CD14-positive monocyte (primary cell): ENCODE measurements around the gene CDK5R2. TPM values are rescaled to one million over a fixed set of nuclear protein-coding genes. Genes with fewer than 3 reads are reported as not detected.

ENCODE experiments used
- DNase-seq, 3 donors: peaks; one replicate each; pipeline ENCODE4 v3.0.0-alpha.2; 2011 to 2022
- H2AFZ ChIP-seq: 2 replicates; pipeline ENCODE4 v1.6.0; 2012; ENCODE audit warnings: mild to moderate bottlenecking, low read depth, low read length, inconsistent platforms; ENCODE audit not compliant: insufficient read depth, poor library complexity, severe bottlenecking
- H3K27ac ChIP-seq, 2 donors: 1 replicate in 1 of 2; 2 replicates in 1 of 2; pipeline ENCODE4 v1.5.1; 2012 to 2013; ENCODE audit warnings: low read length in 2 of 2, control low read depth in 1 of 2, inconsistent platforms in 1 of 2, low read depth in 1 of 2, mild to moderate bottlenecking in 1 of 2
- H3K27me3 ChIP-seq, 2 donors: one replicate each; pipeline versions ENCODE4 v1.6.0 to v1.6.1; 2011 to 2013; ENCODE audit warnings: low read length in 2 of 2; ENCODE audit not compliant: control insufficient read depth in 2 of 2, insufficient read depth in 2 of 2
- H3K36me3 ChIP-seq, 2 donors: replicated peaks in 1 of 2; 1 replicate in 1 of 2; 2 replicates in 1 of 2; pipeline versions ENCODE4 v1.5.1 to v1.6.1; 2012 to 2013; ENCODE audit warnings: low read length in 2 of 2, control low read depth in 1 of 2, inconsistent platforms in 1 of 2, mild to moderate bottlenecking in 1 of 2; ENCODE audit not compliant: insufficient read depth in 2 of 2, control insufficient read depth in 1 of 2
- H3K4me1 ChIP-seq, 2 donors: 1 replicate in 1 of 2; 2 replicates in 1 of 2; pipeline versions ENCODE4 v1.5.1 to v1.6.1; 2012 to 2013; ENCODE audit warnings: low read length in 2 of 2, control low read depth in 1 of 2, inconsistent platforms in 1 of 2, mild to moderate bottlenecking in 1 of 2, moderate library complexity in 1 of 2; ENCODE audit not compliant: insufficient read depth in 2 of 2, control insufficient read depth in 1 of 2
- H3K4me2 ChIP-seq: replicated peaks from 2 replicates; pipeline ENCODE3; 2012; ENCODE audit warnings: low read length, moderate library complexity, mild to moderate bottlenecking; ENCODE audit not compliant: poor library complexity, severe bottlenecking; ENCODE audit errors: extremely low read depth
- H3K4me3 ChIP-seq, 3 experiments: fragments of 200-600 bp in 1 of 3; sonication (generic) in 1 of 3; replicated peaks in 1 of 3; 1 replicate in 2 of 3; 2 replicates in 1 of 3; pipeline ENCODE4 v1.5.1; 2011 to 2013; ENCODE audit warnings: low read length in 3 of 3, mild to moderate bottlenecking in 3 of 3, control low read depth in 2 of 3, low read depth in 2 of 3, inconsistent platforms in 1 of 3, moderate library complexity in 1 of 3
- H3K79me2 ChIP-seq: 2 replicates; pipeline ENCODE4 v1.6.0; 2012; ENCODE audit warnings: mild to moderate bottlenecking, control low read depth, inconsistent platforms, low read length, moderate library complexity; ENCODE audit not compliant: insufficient read depth
- H3K9ac ChIP-seq: 2 replicates; pipeline ENCODE4 v1.6.0; 2017; ENCODE audit warnings: low read length, mild to moderate bottlenecking; ENCODE audit not compliant: insufficient read depth, poor library complexity, severe bottlenecking
- H3K9me3 ChIP-seq, 2 donors: replicated peaks in 1 of 2; 1 replicate in 1 of 2; 2 replicates in 1 of 2; pipeline versions ENCODE4 v1.5.1 to v1.6.1; 2012 to 2013; ENCODE audit warnings: low read length in 2 of 2, control low read depth in 1 of 2; ENCODE audit not compliant: control insufficient read depth in 1 of 2, insufficient read depth in 1 of 2
- H4K20me1 ChIP-seq: 2 replicates; pipeline ENCODE4 v1.6.0; 2012; ENCODE audit warnings: mild to moderate bottlenecking, low read length, control low read depth, moderate library complexity; ENCODE audit not compliant: insufficient read depth
- H3K27ac Mint-ChIP-seq, 7 donors: one replicate each; pipeline ENCODE4 v1.8.0; 2020; ENCODE audit warnings: mild to moderate bottlenecking in 7 of 7, mixed read lengths in 7 of 7, moderate library complexity in 6 of 7, inconsistent platforms in 2 of 7
- H3K27me3 Mint-ChIP-seq, 3 donors: one replicate each; pipeline ENCODE4 v1.8.0; 2021 to 2022; ENCODE audit warnings: low read depth in 3 of 3, mild to moderate bottlenecking in 3 of 3, mixed read lengths in 3 of 3, moderate library complexity in 3 of 3, inconsistent platforms in 1 of 3
- H3K36me3 Mint-ChIP-seq, 2 donors: one replicate each; pipeline ENCODE4 v1.8.0; 2020; ENCODE audit warnings: mixed read lengths in 2 of 2, inconsistent platforms in 1 of 2, mild to moderate bottlenecking in 1 of 2
- H3K4me1 Mint-ChIP-seq: one replicate; pipeline ENCODE4 v1.8.0; 2020; ENCODE audit warnings: mild to moderate bottlenecking, mixed read lengths
- H3K4me3 Mint-ChIP-seq, 2 donors: one replicate each; pipeline ENCODE4 v1.8.0; 2020; ENCODE audit warnings: mild to moderate bottlenecking in 2 of 2, mixed read lengths in 2 of 2, moderate library complexity in 1 of 2
- H3K9me3 Mint-ChIP-seq, 7 donors: one replicate each; pipeline ENCODE4 v1.8.0; 2020 to 2022; ENCODE audit warnings: mixed read lengths in 7 of 7, mild to moderate bottlenecking in 6 of 7, moderate library complexity in 6 of 7, inconsistent platforms in 2 of 7
- WGBS: methylation state at CpG from one replicate; pipeline ENCODE4 v1.1.5; 2013; ENCODE audit warnings: missing lambda C conversion rate; ENCODE audit not compliant: insufficient coverage; 5-methylcytosine and 5-hydroxymethylcytosine counted together
- intact Hi-C, 2 donors: fragments of 100-400 bp; cut with micrococcal nuclease; formaldehyde crosslinking; loops; one replicate each; pipeline versions ENCODE4 v1.15.0 to v1.15.1; 2023
- polyA minus RNA-seq: library from RNA; depleted of rRNA, polyadenylated mRNA; stranded (reverse); fragments of >200 nt; gene quantifications from 2 replicates; pipeline ENCODE4 v1.2.3, GENCODE V29; 2012
- polyA plus RNA-seq, 3 donors: library from polyadenylated mRNA; depleted of rRNA in 1 of 3; unstranded in 2 of 3; stranded (reverse) in 1 of 3; fragments of 300-500 nt in 2 of 3; fragments of >200 nt in 1 of 3; fragmentation: Illumina TruSeq in 2 of 3; gene quantifications; 1 replicate in 2 of 3; 2 replicates in 1 of 3; pipeline ENCODE4 v1.2.3, GENCODE V29; 2012 to 2021
- total RNA-seq, 12 experiments: library from RNA in 1 of 12; stranded (reverse) in 1 of 12; fragments of 120-200 nt in 1 of 12; gene quantifications; one replicate each; pipeline ENCODE4 v1.2.4 and lab custom pipeline; 2013 to 2026; ENCODE audit warnings: mixed read lengths in 6 of 12, inconsistent platforms in 1 of 12
- TF ChIP-seq, protein P1 (sequence below): fragments of 200-600 bp; IDR thresholded peaks from one replicate; pipeline ENCODE4 v1.8.0; 2022; ENCODE audit warnings: antibody characterized with exemption, mild to moderate bottlenecking

The CDK5R2 gene
- total RNA-seq (2013) = not detected
- polyA plus RNA-seq = not detected
- not detected in 2 replicates for polyA minus RNA-seq
- total RNA-seq (lab: John Stamatoyannopoulos, UW) = 0 to 0.70 (median 0) reads per million in 11 experiments

DNA sequence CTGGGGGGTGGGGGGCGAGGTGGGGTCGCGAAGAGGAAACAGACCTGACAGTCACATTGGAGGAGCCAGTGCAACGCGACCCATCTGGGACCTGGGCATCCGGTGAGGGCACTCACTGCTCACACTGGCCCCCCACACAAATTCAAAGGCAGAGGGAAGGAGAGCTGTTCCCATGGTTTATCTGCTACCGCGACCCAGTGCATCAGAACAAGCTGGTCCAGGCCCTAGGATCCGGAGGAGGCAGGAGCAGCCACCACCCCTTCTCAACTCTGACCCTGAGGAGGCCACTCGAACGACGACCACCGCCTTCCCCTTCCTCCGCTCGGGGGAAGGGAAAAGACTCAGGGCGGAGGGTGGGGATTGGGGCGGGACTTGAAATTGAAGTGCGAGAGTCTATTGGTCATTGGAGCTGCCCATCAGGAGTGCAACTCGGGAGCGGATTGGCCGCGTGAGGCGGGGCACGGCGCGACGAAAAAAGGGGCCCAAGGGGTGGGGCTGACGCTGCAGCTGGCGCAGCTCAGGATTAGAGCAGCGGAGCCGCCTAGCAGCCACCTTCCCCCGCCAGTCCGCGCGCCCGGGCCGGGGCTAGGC is at the start of gene CDK5R2:
CDK5R2 (plus strand) TSS at position 526 of the 591 bp plus-strand sequence. CDS start 155 bp downstream, outside the sequence.
- under 1% methylated on average over 23 of the region's 37 CpGs for WGBS
- Mint-ChIP-seq H3K9me3 (peaks cover 2 to 36% (median 22%) of the 10 kb centered on the region in 7 donors), H3K27ac (no peak within 1 kb of the TSS), H3K27me3 (peaks cover 81 to 94% (median 85%) of the 10 kb centered on the region in 3 donors), H3K36me3 (peaks cover 0 to 4% of the 10 kb centered on the region in 2 donors), H3K4me3 (peak within 1 kb of the TSS; percentile 58 to 79), H3K4me1 (peaks cover 11% of the 10 kb centered on the region)
- peak; percentile 1 to 31 (median 10) for DNase-seq
- no peak within 1 kb of the TSS for H3K9ac ChIP-seq
- no peak within 1 kb of the TSS for H3K27ac ChIP-seq
- no peaks in the 10 kb centered on the region for H3K36me3 ChIP-seq
- peak within 1 kb of the TSS; percentile 60 for H3K4me2 ChIP-seq
- intact Hi-C loops = no loop called here
- no peaks in the 10 kb centered on the region for H4K20me1 ChIP-seq
- no peak within 1 kb of the TSS for H3K4me3 ChIP-seq
- no peaks in the 10 kb centered on the region for H3K79me2 ChIP-seq
- peaks cover 2 to 46% of the 10 kb centered on the region in 2 donors for H3K9me3 ChIP-seq
- no peak within 1 kb of the TSS for H2AFZ ChIP-seq
- peaks cover 0 to 10% of the 10 kb centered on the region in 2 donors for H3K4me1 ChIP-seq
- peaks cover 70 to 93% of the 10 kb centered on the region in 2 donors for H3K27me3 ChIP-seq
- TF ChIP-seq, protein P1, sequence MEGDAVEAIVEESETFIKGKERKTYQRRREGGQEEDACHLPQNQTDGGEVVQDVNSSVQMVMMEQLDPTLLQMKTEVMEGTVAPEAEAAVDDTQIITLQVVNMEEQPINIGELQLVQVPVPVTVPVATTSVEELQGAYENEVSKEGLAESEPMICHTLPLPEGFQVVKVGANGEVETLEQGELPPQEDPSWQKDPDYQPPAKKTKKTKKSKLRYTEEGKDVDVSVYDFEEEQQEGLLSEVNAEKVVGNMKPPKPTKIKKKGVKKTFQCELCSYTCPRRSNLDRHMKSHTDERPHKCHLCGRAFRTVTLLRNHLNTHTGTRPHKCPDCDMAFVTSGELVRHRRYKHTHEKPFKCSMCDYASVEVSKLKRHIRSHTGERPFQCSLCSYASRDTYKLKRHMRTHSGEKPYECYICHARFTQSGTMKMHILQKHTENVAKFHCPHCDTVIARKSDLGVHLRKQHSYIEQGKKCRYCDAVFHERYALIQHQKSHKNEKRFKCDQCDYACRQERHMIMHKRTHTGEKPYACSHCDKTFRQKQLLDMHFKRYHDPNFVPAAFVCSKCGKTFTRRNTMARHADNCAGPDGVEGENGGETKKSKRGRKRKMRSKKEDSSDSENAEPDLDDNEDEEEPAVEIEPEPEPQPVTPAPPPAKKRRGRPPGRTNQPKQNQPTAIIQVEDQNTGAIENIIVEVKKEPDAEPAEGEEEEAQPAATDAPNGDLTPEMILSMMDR = no peak

GRCh38 chr2:218910741-218911140 is 48.7 kb upstream of the CDK5R2 start:
- no peak overlapping the region for H2AFZ ChIP-seq
- WGBS = 100% methylated on average over 1 of the region's 6 CpGs
- Mint-ChIP-seq H3K27ac (no peak overlapping the region), H3K4me1 (peaks cover 8% of the 10 kb centered on the region), H3K36me3 (no peaks in the 10 kb centered on the region), H3K9me3 (peaks cover 0 to 3% (median 0%) of the 10 kb centered on the region in 7 donors), H3K27me3 (peaks cover 40 to 56% (median 49%) of the 10 kb centered on the region in 3 donors), H3K4me3 (no peak overlapping the region)
- no peak overlapping the region for H3K27ac ChIP-seq
- H3K36me3 ChIP-seq = no peaks in the 10 kb centered on the region
- no peaks in the 10 kb centered on the region for H3K79me2 ChIP-seq
- DNase-seq = no peak
- no peak overlapping the region for H3K9ac ChIP-seq
- no peak overlapping the region for H3K4me2 ChIP-seq
- H3K27me3 ChIP-seq = peaks cover 6 to 28% of the 10 kb centered on the region in 2 donors
- TF ChIP-seq, protein P1 = no peak
- no peaks in the 10 kb centered on the region for H4K20me1 ChIP-seq
- no peaks in the 10 kb centered on the region for H3K9me3 ChIP-seq
- H3K4me1 ChIP-seq = peaks cover 9 to 14% of the 10 kb centered on the region in 2 donors
- intact Hi-C loops = no loop called here
- H3K4me3 ChIP-seq = no peak overlapping the region
